Stimulated activated CD8-positive, alpha-beta memory T cell treated with anti-CD3 and anti-CD28 coated beads, Interleukin-2, amount 100 ng/mL, for 48 hours (primary cell): ENCODE data around the gene CCDC13.

Source experiments
- DNase-seq, 2 donors: peaks; one replicate each; pipeline ENCODE4 v3.0.0-alpha.2; 2020; ENCODE audit warnings: low read depth in 2 of 2

Gene CCDC13

DNA sequence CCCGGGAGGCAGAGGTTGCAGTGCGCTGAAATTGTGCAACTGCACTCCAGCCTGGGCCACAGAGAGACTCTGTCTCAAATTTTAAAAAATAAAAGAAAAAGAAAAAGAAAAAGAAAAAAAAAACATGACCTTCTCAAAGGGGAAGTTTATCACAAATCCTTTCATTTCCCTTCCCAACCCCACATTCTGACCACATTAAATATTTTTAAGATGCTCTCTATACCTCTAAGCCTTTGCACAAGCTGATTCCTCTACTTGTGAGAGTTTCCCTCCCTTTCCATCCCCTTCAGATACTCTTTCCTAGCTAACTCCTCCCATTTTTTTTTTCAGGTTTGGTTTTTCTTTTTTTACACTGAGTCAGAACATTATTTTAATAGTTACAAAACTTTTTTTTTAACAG lies 27.2 kb upstream of the CCDC13 start:
- DNase-seq: no peak

DNA sequence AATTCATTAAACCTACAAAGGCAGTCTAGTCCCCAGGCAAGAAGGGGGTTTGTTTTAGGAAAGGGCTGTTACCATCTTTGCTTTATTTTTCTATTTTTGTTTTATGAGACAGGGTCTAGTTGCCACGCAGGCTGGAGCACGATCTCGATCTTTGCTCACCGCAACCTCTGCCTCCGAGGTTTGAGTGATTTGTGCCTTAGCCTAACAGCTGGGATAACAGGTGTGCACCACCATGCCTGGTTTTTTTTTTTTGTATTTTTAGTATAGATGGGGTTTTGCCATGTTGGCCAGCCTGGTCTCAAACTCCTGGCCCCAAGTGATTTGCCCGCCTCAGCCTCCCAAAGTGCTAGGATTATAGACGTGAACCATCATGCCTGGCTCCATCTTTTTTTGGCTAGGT lies 26.3 kb upstream of the CCDC13 start:
- DNase-seq: no peak

DNA sequence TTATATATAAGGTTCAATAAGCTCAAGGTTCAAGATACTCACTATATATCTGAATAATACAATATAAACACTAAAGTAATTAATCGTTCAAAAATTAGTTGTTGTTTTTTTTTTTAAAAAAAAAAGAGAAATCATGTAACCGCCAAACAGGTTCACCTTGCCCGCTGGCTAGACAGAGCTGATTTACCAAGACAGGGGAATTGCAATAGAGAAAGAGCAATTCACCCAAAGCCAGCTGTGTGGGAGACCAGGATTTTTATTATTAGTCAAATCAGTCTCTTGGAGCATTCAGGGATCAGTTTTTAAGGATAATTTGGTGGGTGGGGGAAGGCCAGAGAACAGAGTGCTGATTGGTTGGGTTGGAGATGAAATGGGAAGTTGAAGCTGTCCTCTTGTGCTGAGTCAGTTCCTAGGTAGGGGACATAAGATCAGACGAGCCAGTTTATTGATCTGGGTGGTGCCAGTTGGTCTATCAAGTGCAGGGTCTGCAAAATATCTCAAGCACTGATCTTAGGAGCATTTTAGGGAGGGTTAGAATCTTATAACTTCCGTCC lies 23.4 kb upstream of the CCDC13 start:
- DNase-seq: no peak

- DNase-seq: no peak
Measured at GRCh38 chr3:42795621-42796181, 22.6 kb upstream of the CCDC13 start.

DNA sequence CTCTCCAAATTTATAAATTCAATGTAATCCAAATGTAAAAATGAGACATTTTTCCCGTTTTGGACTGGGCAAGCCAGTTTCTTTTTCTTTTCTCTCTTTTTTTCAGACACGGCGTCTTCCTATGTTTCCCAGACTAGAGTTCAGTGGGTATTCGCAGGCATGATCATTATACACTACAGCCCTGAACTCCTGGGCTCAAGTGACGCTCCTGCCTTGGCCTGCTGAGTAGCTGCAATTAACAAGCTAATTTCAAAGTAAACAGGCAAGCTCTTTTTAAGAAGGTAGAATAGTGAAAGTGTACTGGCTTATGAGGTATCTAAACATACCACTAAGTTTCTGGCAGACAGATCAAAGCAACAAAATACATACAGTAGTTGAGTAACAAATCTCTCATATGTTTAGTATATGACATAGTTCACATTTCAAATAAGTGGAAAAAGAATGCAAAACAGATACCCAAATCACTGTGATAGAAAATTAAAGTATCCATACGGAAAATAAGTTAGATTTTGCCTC lies 17.7 kb upstream of the CCDC13 start:
- no peak for DNase-seq

GRCh38 chr3:42786631-42787030 lies 13.6 kb upstream of the CCDC13 start:
- no peak for DNase-seq

GRCh38 chr3:42786212-42786611 lies 13.2 kb upstream of the CCDC13 start:
- no peak for DNase-seq

- DNase-seq: no peak
Measured at GRCh38 chr3:42780892-42781700, 8.0 kb upstream of the CCDC13 start.

DNA sequence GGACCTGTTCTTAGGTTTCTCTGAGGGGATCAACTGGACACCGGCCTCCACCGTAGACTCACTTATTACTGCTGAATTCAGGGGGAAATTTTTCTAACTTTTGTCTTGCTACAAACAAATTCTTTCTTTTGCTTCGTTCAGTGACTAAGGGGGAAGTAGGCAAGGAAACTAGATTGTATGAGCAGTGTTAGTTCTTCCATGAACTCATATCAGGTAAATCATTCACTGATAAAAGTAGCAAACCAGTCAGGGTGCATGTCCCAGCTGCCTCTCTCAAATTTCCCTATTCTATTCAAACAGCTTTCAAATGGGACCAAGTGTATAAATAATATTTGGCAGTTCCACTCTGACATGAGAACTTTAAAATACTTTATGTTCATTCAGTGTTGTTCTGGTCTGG lies 7.3 kb upstream of the CCDC13 start:
- no peak for DNase-seq

DNA sequence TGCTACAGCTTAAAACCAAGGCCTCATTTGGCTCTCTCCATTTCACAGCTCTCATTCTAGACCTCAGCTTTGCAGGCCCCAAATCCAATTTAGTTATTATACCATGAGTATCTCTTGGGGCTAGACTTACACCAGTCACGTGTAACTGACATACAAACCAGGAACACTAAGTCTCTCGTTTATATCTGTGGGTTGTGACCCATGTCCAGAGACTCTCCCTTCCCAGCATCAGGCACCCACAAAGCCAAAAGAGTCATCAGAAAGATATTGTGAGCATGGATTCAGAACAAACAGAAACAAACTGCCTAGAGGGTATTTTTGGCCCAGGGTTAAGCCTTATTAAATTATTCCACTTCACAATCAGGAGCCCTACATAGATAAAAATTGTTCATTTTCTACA lies 5.6 kb upstream of the CCDC13 start:
- DNase-seq: no peak

GRCh38 chr3:42773409-42773751 lies 327 bp upstream of the CCDC13 start:
- DNase-seq: no peak

- DNase-seq: no peak
Measured at GRCh38 chr3:42771271-42771670, 1.8 kb downstream of the CCDC13 start.

- DNase-seq: no peak
Measured at GRCh38 chr3:42769477-42770131, 3.4 kb downstream of the CCDC13 start.

DNA sequence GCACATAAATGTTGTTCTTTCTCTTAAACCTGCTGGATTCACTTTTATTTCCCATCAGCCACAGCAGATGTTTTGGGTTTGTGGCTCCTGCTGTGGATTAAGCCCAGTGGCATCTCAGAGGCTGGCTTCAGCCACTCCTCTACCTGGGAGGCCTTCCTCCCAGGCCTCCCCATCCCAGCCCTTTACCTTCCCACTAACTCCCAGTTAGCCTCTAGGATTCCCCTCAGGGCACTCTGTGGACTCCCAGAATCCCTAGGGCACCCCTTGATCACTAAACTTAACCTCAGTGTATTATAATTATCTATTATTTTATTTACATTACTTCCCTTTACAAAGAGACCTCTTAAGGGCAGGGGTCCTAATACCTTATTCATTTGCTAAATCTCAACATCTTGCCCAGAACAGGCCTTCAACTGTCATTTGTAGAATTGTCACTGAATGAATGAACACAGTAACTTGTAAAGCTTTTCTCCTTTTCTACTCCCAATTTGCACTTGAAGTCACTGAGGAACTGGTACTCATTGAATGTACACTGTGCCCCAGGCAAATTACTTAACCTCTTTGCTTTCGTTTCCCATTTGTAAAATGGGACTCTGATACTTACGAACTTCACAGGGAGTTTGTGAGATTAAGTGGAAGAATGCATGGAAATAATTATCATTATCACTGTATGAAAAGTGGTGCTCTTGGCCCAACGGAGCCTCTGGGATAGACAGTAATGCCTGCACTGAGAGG lies 8.3 kb downstream of the CCDC13 start:
- DNase-seq: no peak

DNA sequence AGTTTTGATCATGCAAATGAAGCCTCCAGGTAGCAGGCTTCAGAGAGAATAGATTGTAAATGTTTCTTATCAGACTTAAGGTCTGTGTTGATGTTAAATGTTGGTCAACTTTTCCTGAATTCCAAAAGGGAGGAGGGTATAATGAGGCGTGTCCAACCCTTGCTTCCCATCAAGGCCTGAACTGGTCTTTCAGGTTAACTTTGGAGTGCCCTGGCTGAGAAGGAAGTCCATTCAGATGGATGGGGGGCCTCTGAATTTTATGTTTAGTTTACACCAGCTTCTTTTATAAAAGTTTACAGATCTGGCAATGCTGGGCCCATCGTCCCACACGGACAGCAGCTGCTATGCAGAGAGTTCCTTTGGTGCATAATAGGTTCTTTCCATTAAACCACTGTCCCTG lies 8.9 kb downstream of the CCDC13 start:
- DNase-seq: no peak

- DNase-seq: no peak
Measured at GRCh38 chr3:42763021-42763420, 10.0 kb downstream of the CCDC13 start.

- no peak for DNase-seq
Measured at GRCh38 chr3:42762046-42762724, 10.9 kb downstream of the CCDC13 start.

DNA sequence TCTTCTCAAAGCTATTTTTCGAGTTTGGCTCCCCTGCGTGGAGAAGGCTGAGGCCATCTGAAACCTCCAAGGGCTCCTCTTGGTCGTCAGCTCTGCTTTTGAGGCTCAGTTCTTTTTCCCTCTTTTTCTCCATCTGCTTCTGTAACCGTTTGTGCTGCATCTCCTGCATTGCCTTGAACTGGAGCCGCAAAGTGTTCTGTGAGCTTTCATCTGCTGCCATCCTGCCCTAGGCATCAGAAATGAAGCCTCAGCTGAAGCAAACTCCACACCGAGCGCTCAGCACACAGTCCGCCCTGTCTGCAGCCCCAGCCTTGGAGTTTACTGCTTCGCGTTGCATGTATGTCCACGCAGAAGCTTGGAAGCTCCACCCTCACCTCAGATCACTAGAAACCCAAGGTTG lies 14.9 kb downstream of the CCDC13 start:
- no peak for DNase-seq

DNA sequence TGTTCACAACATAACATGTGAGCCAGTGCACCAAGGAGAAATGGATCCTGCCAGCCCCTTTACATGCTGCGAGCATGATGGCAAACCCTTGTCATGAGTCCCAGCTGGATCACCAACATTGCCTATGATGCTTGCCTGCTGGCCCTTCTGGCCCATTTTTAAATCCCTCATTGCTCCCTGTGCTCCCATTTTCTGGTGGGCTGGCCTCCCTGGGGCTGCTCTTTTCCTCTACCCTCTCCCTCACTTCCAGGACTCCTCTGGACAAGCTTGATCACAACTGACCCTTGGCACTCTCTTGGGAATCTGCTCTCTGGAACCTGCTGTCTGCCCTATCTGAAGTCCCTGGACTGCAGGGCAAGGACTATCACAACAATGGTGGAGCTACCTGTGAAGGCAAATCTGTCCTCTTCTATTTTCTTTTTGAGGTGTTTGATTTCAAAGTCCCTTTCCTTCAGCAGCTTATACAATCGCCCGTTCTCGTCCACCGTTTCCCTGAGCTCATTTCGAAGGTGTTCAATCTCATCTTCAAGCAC lies 16.3 kb downstream of the CCDC13 start:
- DNase-seq: no peak

GRCh38 chr3:42755681-42756578 lies 17.1 kb downstream of the CCDC13 start:
- no peak for DNase-seq
